Measurements from ENCODE around the gene NUP153.

- no peak for TF ChIP-seq CTCF (conservative IDR thresholded peaks at IDR 0.05; ENCODE audit: low read depth, low read length)
- no peak for TF ChIP-seq EZH2 (IDR thresholded peaks at IDR 0.05; ENCODE audit: borderline replicate concordance, low read depth, low read length, poor library complexity, severe bottlenecking)
Measured at GRCh38 chr6:17737704-17738252, 31.1 kb upstream of the NUP153 start.

Measured in A673 (cell line).